ENCODE data around the gene EHMT1.

DNA sequence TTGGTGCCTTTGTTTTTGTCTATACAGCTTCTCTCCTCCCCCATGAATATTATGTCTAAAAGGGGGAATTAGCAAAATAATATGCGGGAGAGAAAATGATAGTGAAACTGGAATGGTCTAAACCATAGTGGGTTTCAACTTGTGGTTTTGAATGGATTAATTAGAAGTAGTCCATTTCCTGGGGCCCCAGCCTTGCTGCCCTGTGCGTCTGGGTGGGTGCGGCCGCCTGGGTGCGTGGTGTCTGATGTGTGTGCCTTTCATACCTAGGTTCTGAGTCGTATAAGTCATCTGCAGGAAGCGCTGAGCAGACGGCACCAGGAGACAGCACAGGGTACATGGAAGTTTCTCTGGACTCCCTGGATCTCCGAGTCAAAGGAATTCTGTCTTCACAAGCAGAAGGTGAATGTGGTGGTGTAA is 138.8 kb downstream of the EHMT1 start:
- TF ChIP-seq, protein P1, sequence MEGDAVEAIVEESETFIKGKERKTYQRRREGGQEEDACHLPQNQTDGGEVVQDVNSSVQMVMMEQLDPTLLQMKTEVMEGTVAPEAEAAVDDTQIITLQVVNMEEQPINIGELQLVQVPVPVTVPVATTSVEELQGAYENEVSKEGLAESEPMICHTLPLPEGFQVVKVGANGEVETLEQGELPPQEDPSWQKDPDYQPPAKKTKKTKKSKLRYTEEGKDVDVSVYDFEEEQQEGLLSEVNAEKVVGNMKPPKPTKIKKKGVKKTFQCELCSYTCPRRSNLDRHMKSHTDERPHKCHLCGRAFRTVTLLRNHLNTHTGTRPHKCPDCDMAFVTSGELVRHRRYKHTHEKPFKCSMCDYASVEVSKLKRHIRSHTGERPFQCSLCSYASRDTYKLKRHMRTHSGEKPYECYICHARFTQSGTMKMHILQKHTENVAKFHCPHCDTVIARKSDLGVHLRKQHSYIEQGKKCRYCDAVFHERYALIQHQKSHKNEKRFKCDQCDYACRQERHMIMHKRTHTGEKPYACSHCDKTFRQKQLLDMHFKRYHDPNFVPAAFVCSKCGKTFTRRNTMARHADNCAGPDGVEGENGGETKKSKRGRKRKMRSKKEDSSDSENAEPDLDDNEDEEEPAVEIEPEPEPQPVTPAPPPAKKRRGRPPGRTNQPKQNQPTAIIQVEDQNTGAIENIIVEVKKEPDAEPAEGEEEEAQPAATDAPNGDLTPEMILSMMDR (IDR thresholded peaks at IDR 0.05): no peak
- TF ChIP-seq POLR2AphosphoS5 (IDR thresholded peaks at IDR 0.05; ENCODE audit: low read depth, low read length): no peak

Data from Panc1 (cell line).